PFSK-1 (cell line): ENCODE results near the gene NELFB.

Experiments
- FOXP2 ChIP-seq: optimal IDR thresholded peaks from 2 replicates; pipeline ENCODE3; 2011; ENCODE audit warnings: borderline replicate concordance, control low read depth, inconsistent platforms; ENCODE audit not compliant: insufficient read depth; ENCODE audit errors: extremely low read length, extremely low read depth
- POLR2AphosphoS5 ChIP-seq: IDR thresholded peaks from 2 replicates; pipeline ENCODE4 v1.6.1; 2012; ENCODE audit warnings: low read depth, mild to moderate bottlenecking, control low read depth, low read length, moderate library complexity
- SIN3A ChIP-seq: IDR thresholded peaks from 2 replicates; pipeline ENCODE4 v1.6.1; 2012; ENCODE audit warnings: mild to moderate bottlenecking, low read length, moderate library complexity, borderline replicate concordance; ENCODE audit not compliant: insufficient read depth
- TAF1 ChIP-seq: IDR thresholded peaks from 2 replicates; pipeline ENCODE4 v1.6.1; 2012; ENCODE audit warnings: low read length, control low read depth, borderline replicate concordance; ENCODE audit not compliant: insufficient read depth

DNA sequence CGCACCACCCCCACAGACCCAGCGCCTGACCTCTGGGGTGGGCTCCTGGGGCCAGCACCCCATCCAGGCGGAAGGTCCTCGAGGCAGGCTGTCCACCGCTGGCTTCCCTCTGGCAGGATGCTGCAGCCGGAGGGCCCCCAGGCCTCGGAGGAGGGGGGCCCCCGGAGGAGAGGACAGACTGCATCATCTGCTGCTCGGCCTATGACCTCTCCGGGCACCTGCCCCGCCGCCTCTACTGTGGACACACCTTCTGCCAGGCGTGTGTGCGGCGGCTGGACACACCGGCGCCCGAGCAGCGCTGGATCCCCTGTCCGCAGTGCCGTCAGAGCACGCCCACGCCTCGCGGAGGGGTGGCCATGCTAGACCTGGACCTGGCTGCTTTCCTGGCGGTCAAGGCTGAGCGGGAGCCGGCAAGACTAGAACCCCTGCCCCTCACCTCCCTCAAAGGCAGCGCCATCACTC, 26.6 kb upstream of the NELFB start:
- TF ChIP-seq TAF1 (no peak), SIN3A (no peak), FOXP2 (no peak), POLR2AphosphoS5 (no peak)
